ENCODE measurements around the gene MEPE. TPM values are rescaled to one million over a fixed set of nuclear protein-coding genes. Genes with fewer than 3 reads are reported as not detected.
"Not testable (repeated sequence)": the region's sequence is repeated elsewhere in the genome, so short reads cannot be mapped to it uniquely, and the experiment has no call there.

Gene MEPE
- total RNA-seq, 1 experiment from 2014 or later, result not detected

DNA sequence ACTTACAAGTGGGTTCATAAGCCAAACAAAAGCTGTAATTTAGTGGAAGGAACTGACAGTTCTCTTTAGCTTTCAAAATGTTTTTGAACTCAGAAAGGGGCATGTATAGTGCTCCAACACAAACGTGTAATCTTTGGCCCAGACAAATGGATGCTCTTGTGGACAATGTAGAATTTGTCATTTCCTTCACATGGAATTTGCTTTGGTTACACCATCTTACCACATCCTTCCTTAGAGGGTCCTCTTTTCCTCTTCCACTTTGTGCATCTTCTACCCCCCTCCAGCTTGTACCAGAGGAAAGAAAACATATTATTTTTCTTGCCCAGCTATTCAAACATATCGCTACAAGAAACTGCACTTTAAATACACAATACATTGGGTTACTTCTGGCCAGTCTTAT is 42.4 kb downstream of the MEPE start:
- no peak overlapping the region for H3K9ac ChIP-seq (ENCODE audit: low read length)
- H3K27me3 ChIP-seq (ENCODE audit: low read length), result no peaks in the 10 kb centered on the region
- H3K36me3 ChIP-seq (ENCODE audit: insufficient read depth, low read length), result no peaks in the 10 kb centered on the region
- DNase-seq, result no peak
- H3K79me2 ChIP-seq (ENCODE audit: low read length), result no peaks in the 10 kb centered on the region
- no peaks in the 10 kb centered on the region for H3K4me1 ChIP-seq (ENCODE audit: low read length)
- H3K4me3 ChIP-seq (ENCODE audit: low read length), result no peak overlapping the region
- no peak overlapping the region for H3K27ac ChIP-seq (ENCODE audit: low read length)
- H3K9me2 ChIP-seq (replicated peaks; ENCODE audit: insufficient read depth, low read length), result no peaks in the 10 kb centered on the region
- no peaks in the 10 kb centered on the region for H4K20me1 ChIP-seq (ENCODE audit: insufficient read depth, low read depth, low read length)
- no peak overlapping the region for H3K4me2 ChIP-seq (ENCODE audit: low read depth, low read length, poor library complexity, severe bottlenecking)
- no peak overlapping the region for H2AFZ ChIP-seq (ENCODE audit: low read length)
- no peaks in the 10 kb centered on the region for H3K9me3 ChIP-seq (ENCODE audit: low read length)

DNA sequence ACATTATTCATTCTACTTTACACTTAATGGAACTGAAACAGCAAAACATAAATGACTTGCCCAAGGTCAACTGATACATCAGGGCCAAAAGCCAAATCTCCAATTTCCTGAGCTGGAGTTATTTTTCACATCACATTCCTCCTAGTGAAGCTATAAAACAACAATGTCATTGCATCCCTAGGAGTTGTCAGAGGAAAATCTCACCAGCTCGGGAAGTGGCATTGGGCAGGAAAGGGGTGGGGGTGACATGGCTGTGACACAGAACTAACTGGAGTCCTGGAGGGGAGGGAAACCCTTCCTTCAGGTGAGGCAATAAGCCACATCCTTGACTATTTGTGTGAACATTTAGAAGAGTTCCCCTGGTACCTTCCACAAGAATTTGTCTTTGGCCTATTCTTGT is 47.3 kb downstream of the MEPE start:
- no peaks in the 10 kb centered on the region for H3K79me2 ChIP-seq (ENCODE audit: low read length)
- H3K36me3 ChIP-seq (ENCODE audit: insufficient read depth, low read length), result no peaks in the 10 kb centered on the region
- H3K9me3 ChIP-seq (ENCODE audit: low read length), result no peaks in the 10 kb centered on the region
- H4K20me1 ChIP-seq (ENCODE audit: insufficient read depth, low read depth, low read length), result no peaks in the 10 kb centered on the region
- DNase-seq, result no peak
- H3K27me3 ChIP-seq (ENCODE audit: low read length), result no peaks in the 10 kb centered on the region
- H3K4me1 ChIP-seq (ENCODE audit: low read length), result peaks cover 8% of the 10 kb centered on the region
- H3K27ac ChIP-seq (ENCODE audit: low read length), result no peak overlapping the region
- no peak overlapping the region for H3K4me2 ChIP-seq (ENCODE audit: low read depth, low read length, poor library complexity, severe bottlenecking)
- H3K9ac ChIP-seq (ENCODE audit: low read length), result no peak overlapping the region
- no peaks in the 10 kb centered on the region for H3K9me2 ChIP-seq (replicated peaks; ENCODE audit: insufficient read depth, low read length)
- no peak overlapping the region for H3K4me3 ChIP-seq (ENCODE audit: low read length)
- no peak overlapping the region for H2AFZ ChIP-seq (ENCODE audit: low read length)

DNA sequence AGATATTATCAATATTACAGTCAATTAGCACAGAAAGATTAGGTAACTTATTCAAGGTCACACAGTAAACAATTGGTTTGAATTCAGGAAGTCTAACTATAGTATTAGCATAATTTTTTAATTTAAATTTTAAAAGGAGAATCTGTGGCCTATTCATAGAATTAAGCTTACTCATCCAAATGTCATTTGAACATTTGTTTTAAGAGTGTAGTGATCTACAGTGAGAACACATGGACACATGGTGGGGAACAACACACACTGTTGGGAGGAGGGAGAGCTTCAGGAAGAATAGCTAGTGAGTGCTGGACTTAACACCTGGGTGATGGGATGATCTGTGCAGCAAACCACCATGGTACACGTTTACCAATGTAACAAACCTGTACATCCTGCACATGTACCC is 48.3 kb downstream of the MEPE start:
- H3K4me3 ChIP-seq (ENCODE audit: low read length), result no peak overlapping the region
- H4K20me1 ChIP-seq (ENCODE audit: insufficient read depth, low read depth, low read length), result no peaks in the 10 kb centered on the region
- no peak overlapping the region for H3K4me2 ChIP-seq (ENCODE audit: low read depth, low read length, poor library complexity, severe bottlenecking)
- peaks cover 18% of the 10 kb centered on the region for H3K4me1 ChIP-seq (ENCODE audit: low read length)
- no peaks in the 10 kb centered on the region for H3K27me3 ChIP-seq (ENCODE audit: low read length)
- no peak overlapping the region for H3K27ac ChIP-seq (ENCODE audit: low read length)
- no peak for DNase-seq
- no peak overlapping the region for H2AFZ ChIP-seq (ENCODE audit: low read length)
- no peaks in the 10 kb centered on the region for H3K79me2 ChIP-seq (ENCODE audit: low read length)
- no peaks in the 10 kb centered on the region for H3K36me3 ChIP-seq (ENCODE audit: insufficient read depth, low read length)
- H3K9me2 ChIP-seq (replicated peaks; ENCODE audit: insufficient read depth, low read length), result no peaks in the 10 kb centered on the region
- no peaks in the 10 kb centered on the region for H3K9me3 ChIP-seq (ENCODE audit: low read length)
- H3K9ac ChIP-seq (ENCODE audit: low read length), result no peak overlapping the region

DNA sequence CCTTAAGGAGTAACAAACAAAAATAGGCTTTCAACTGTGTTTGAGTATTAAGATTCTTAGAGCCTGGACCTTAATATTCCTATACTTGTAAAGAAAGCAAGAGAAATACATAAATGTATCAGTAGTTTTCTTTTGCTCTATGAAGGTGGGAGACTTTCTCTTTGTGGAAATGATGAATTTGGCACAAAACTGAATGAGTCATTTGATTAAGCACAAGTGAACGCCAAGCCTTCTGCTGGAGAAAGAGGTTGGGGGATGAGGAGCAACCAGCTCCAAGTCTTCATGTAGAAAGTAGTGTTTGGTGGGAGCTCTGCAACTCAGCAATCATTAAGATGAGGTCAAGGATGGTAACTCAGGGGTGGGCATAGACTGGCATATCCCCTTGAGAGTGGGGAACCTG is 49.6 kb downstream of the MEPE start:
- Histone ChIP-seq H3K36me3 (ENCODE audit: insufficient read depth, low read length) (no peaks in the 10 kb centered on the region), H3K9ac (ENCODE audit: low read length) (no peak overlapping the region)

DNA sequence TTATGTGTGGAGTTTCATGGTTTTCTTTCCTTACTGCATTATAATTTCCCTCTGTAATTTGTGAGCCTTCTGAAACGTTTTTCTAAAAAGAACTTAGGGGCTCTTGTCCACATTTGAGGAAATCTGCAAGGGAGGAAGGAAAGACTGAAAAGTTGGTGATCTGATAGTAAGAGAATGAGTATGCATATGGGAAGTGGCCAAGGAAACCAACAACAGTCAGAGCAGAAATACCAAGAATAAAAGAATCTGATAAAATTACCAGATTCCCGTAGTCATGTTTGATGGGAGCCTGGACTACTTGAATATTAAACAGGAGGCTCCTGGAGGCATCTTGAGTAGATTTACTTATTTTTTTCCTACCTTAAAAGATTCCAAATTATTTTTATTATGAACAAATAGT is 50.1 kb downstream of the MEPE start:
- no peaks in the 10 kb centered on the region for H3K9me2 ChIP-seq (replicated peaks; ENCODE audit: insufficient read depth, low read length)
- no peaks in the 10 kb centered on the region for H3K27me3 ChIP-seq (ENCODE audit: low read length)
- no peak overlapping the region for H3K27ac ChIP-seq (ENCODE audit: low read length)
- H3K9ac ChIP-seq (ENCODE audit: low read length), result no peak overlapping the region
- no peak for DNase-seq
- H3K9me3 ChIP-seq (ENCODE audit: low read length), result peaks cover under 1% of the 10 kb centered on the region; the same call in 1 of the 2 replicates
- H3K79me2 ChIP-seq (ENCODE audit: low read length), result no peaks in the 10 kb centered on the region
- H3K36me3 ChIP-seq (ENCODE audit: insufficient read depth, low read length), result no peaks in the 10 kb centered on the region
- no peak overlapping the region for H3K4me3 ChIP-seq (ENCODE audit: low read length)
- peaks cover 36% of the 10 kb centered on the region for H3K4me1 ChIP-seq (ENCODE audit: low read length)
- H3K4me2 ChIP-seq (ENCODE audit: low read depth, low read length, poor library complexity, severe bottlenecking), result no peak overlapping the region
- no peak overlapping the region for H2AFZ ChIP-seq (ENCODE audit: low read length)
- no peaks in the 10 kb centered on the region for H4K20me1 ChIP-seq (ENCODE audit: insufficient read depth, low read depth, low read length)

More for the DNA sequence above, 49.6 kb downstream of the MEPE start:
- Histone ChIP-seq H3K27ac (ENCODE audit: low read length) (no peak overlapping the region), H3K27me3 (ENCODE audit: low read length) (no peaks in the 10 kb centered on the region), H3K79me2 (ENCODE audit: low read length) (no peaks in the 10 kb centered on the region), H3K4me1 (ENCODE audit: low read length) (peaks cover 30% of the 10 kb centered on the region), H3K9me3 (ENCODE audit: low read length) (no peaks in the 10 kb centered on the region), H3K9me2 (replicated peaks; ENCODE audit: insufficient read depth, low read length) (no peaks in the 10 kb centered on the region), H3K4me2 (ENCODE audit: low read depth, low read length, poor library complexity, severe bottlenecking) (no peak overlapping the region), H3K4me3 (ENCODE audit: low read length) (no peak overlapping the region), H2AFZ (ENCODE audit: low read length) (no peak overlapping the region), H4K20me1 (ENCODE audit: insufficient read depth, low read depth, low read length) (no peaks in the 10 kb centered on the region)
- no peak for DNase-seq

DNA sequence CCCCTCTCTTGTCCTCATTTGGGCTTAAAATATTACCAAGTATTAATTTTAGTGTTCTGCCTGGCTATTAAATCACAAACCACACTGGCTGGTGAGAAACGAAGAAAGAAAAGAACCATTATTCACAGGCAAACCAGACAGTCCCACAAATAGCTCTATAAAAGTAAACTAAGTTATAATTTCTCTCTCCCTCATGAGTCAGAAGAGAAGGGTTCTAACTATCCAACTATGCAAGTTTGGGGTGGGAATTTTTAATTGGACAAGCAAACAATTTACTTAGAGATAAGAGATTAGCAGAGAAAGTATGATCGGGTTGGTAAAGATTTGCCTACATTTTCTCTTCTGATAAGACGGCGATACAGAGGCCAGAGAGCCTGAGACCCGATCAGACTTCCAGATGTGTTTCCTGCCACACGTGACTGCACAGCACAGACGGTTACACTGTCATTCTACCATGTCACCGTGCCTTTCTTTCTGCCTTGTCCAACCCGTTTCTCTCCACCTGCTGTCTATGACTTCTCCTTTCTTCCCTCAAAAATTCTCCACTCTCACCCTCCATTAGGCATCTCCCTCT is 52.3 kb downstream of the MEPE start:
- Histone ChIP-seq H4K20me1 (ENCODE audit: insufficient read depth, low read depth, low read length) (no peaks in the 10 kb centered on the region), H3K9me2 (replicated peaks; ENCODE audit: insufficient read depth, low read length) (no peaks in the 10 kb centered on the region), H3K27ac (ENCODE audit: low read length) (peak overlapping the region; percentile 76), H3K9me3 (ENCODE audit: low read length) (peaks cover 6% of the 10 kb centered on the region; the same call in 1 of the 2 replicates), H3K36me3 (ENCODE audit: insufficient read depth, low read length) (0 out of 2 replicates have a peak, but pooled peaks cover 4% of the 10 kb centered on the region), H3K4me3 (ENCODE audit: low read length) (peak overlapping the region; percentile 41), H3K4me2 (ENCODE audit: low read depth, low read length, poor library complexity, severe bottlenecking) (peak overlapping the region; percentile 65), H3K9ac (ENCODE audit: low read length) (peak overlapping the region; percentile 24), H3K4me1 (ENCODE audit: low read length) (peaks cover 40% of the 10 kb centered on the region), H3K27me3 (ENCODE audit: low read length) (no peaks in the 10 kb centered on the region), H3K79me2 (ENCODE audit: low read length) (no peaks in the 10 kb centered on the region), H2AFZ (ENCODE audit: low read length) (peak overlapping the region; percentile 96)
- peak; percentile 75 for DNase-seq

DNA sequence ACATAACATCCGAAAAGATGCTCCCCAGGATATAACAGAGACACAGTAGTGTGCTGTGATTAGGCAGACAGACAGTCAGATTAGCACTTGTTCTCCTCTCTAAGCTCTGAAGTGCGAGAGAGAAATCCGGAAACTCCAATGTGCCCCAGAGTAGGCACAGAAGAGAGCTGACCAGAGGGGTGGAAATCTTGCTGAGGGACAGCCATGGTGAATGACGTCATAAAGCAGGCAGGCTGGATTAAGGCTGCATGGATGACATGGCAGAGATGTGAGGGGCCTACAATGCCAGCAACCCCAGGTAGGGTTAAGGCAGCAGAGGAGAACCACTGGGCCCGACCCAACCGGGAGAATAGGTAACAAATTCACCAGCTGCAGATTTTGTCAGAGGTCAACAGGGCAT is 53.3 kb downstream of the MEPE start:
- H3K4me1 ChIP-seq (ENCODE audit: low read length), result peaks cover 50% of the 10 kb centered on the region
- DNase-seq, result no peak
- H4K20me1 ChIP-seq (ENCODE audit: insufficient read depth, low read depth, low read length), result no peaks in the 10 kb centered on the region
- no peaks in the 10 kb centered on the region for H3K9me2 ChIP-seq (replicated peaks; ENCODE audit: insufficient read depth, low read length)
- no peak overlapping the region for H3K4me3 ChIP-seq (ENCODE audit: low read length)
- no peaks in the 10 kb centered on the region for H3K79me2 ChIP-seq (ENCODE audit: low read length)
- no peak overlapping the region for H3K9ac ChIP-seq (ENCODE audit: low read length)
- H2AFZ ChIP-seq (ENCODE audit: low read length), result no peak overlapping the region; the same call in 1 of the 2 replicates
- H3K9me3 ChIP-seq (ENCODE audit: low read length), result peaks cover 6% of the 10 kb centered on the region; the same call in 1 of the 2 replicates
- H3K36me3 ChIP-seq (ENCODE audit: insufficient read depth, low read length), result 0 out of 2 replicates have a peak, but pooled peaks cover 4% of the 10 kb centered on the region
- H3K4me2 ChIP-seq (ENCODE audit: low read depth, low read length, poor library complexity, severe bottlenecking), result no peak overlapping the region
- H3K27ac ChIP-seq (ENCODE audit: low read length), result peak overlapping the region; percentile 76
- no peaks in the 10 kb centered on the region for H3K27me3 ChIP-seq (ENCODE audit: low read length)

DNA sequence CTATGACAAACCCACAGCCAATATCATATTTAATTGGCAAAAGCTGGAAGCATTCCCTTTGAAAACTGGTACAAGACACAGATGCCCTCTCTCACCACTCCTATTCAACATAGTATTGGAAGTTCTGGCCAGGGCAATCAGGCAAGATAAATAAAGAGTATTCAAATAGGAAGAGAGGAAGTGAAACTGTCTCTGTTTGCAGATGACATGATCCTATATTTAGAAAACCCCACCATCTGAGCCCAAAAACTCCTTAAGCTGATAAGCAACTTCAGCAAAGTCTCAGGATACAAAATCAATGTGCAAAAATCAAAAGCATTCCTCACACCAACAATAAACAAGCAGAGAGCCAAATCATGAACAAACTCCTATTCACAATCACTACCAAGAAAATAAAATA is 58.0 kb downstream of the MEPE start:
- peak; percentile 67 for DNase-seq
- not testable (repeated sequence) for H2AFZ ChIP-seq (ENCODE audit: low read length)

More for the DNA sequence above, 58.0 kb downstream of the MEPE start:
- H3K9ac ChIP-seq (ENCODE audit: low read length); H4K20me1 ChIP-seq (ENCODE audit: insufficient read depth, low read depth, low read length); H3K9me2 ChIP-seq (replicated peaks; ENCODE audit: insufficient read depth, low read length); H3K79me2 ChIP-seq (ENCODE audit: low read length); H3K27me3 ChIP-seq (ENCODE audit: low read length); H3K9me3 ChIP-seq (ENCODE audit: low read length); H3K27ac ChIP-seq (ENCODE audit: low read length); H3K36me3 ChIP-seq (ENCODE audit: insufficient read depth, low read length): not testable (repeated sequence)
- Histone ChIP-seq H3K4me3 (ENCODE audit: low read length) (0 out of 2 replicates have a peak overlapping the region, but pooled peaks have one; percentile 19), H3K4me2 (ENCODE audit: low read depth, low read length, poor library complexity, severe bottlenecking) (peak overlapping the region; percentile 45), H3K4me1 (ENCODE audit: low read length) (peaks cover 41% of the 10 kb centered on the region)

Measured in Karpas-422 (cell line).